Urothelium cell line (cell line): Measurements from ENCODE around the gene TIMM13.
"Not testable (repeated sequence)": the region's sequence is repeated elsewhere in the genome, so short reads cannot be mapped to it uniquely, and the experiment has no call there.

Source experiments
- DNase-seq: peaks from one replicate; pipeline ENCODE4 v3.0.0; 2011; ENCODE audit warnings: low spot score, mixed read lengths
- FAIRE-seq: peaks from 2 replicates; lab custom pipeline; 2011; peaks lifted over from hg19 to GRCh38; lab: Jason Lieb, UNC

TIMM13 gene

DNA sequence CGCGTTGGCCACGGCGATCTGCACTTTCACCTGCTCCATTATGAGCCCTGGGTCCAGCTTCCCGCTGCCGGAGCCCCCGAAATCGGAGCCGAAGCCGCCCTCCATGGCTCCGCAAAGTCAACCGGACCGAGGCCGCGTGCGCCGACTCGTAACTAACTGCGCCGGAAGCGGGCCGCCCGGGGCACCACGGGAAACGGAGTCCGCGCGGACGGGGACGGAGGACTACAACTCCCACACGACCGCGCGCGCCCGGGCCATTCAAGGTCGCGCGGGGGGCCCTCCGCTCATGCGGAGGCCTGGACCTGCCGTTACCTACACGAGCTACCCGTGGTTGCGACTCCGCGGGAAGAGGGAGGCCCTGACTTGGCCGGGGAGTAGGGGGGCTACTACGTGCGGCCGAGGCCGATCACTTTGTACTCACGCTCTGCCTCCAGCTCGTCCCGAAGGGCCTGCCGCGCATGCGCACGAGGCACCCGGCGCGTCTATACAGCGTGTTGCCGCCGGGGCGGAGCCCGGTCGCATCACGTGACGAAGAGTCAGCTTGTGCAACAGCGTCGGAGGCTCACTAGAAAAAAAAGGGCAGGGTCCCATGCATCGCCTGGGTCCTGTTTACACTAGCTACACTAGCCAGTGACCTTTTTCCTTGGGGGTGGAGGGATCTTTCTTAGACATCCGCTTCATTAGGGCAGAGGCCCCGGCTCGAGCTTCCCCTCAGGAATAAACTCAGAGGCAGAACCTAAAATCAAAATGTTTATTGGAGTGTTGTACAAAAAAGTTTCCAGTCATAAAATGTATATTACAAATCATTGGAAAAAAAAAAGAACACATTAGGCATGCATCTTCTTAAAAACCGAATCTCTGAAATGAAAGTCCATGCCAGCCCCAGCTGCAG is at the start of gene TIMM13:
TSS of gene TIMM13 (minus strand) at position 158 of the 892 bp plus-strand sequence. CDS start at position 105, 53 bp downstream.
- FAIRE-seq (peak; percentile 52), DNase-seq (peak; percentile 93)

GRCh38 chr19:2476451-2477140 is 49.2 kb upstream of the TIMM13 start:
- no peak for FAIRE-seq

GRCh38 chr19:2475702-2476450 is 48.5 kb upstream of the TIMM13 start, which contains the start of gene GADD45B:
TSS of gene GADD45B (plus strand) at chr19:2476127. CDS start at chr19:2476359, 232 bp downstream.
- FAIRE-seq (no peak), DNase-seq (peak; percentile 95)

More at GRCh38 chr19:2476451-2477140, 49.2 kb upstream of the TIMM13 start:
- DNase-seq, result no peak

DNA sequence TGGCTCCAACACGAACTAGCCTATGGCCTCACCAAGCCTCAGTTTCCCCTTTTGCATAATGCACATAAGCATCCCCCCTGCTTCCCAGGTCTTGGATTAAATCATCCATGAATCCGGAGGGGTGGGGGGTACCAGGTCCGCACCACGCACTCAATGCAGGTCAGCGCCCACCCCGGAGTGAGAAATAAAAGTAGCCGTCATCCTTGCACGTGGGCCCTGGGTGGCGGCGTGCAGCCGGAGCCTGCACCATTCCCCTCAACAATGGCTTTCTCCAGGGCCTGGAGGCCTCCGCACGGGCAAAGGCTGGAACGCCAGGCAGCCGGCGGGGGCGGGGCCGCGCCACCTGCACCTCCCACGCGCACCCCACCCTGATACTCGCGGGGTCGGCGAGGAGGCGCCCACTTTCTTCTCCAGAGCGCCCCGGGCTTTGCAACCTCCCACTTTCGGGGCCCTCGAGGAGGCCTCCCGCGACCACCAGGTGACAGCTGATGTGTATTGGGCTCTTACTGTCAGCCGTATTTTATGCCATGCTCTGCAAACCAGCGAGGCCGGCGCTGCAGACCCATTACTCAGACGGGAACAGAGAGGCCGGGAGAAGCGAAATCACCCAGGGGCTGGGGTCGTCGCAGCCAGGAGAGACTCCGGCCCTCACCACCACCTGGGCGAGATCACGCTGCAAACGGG is 47.8 kb upstream of the TIMM13 start:
- FAIRE-seq (no peak), DNase-seq (no peak)

DNA sequence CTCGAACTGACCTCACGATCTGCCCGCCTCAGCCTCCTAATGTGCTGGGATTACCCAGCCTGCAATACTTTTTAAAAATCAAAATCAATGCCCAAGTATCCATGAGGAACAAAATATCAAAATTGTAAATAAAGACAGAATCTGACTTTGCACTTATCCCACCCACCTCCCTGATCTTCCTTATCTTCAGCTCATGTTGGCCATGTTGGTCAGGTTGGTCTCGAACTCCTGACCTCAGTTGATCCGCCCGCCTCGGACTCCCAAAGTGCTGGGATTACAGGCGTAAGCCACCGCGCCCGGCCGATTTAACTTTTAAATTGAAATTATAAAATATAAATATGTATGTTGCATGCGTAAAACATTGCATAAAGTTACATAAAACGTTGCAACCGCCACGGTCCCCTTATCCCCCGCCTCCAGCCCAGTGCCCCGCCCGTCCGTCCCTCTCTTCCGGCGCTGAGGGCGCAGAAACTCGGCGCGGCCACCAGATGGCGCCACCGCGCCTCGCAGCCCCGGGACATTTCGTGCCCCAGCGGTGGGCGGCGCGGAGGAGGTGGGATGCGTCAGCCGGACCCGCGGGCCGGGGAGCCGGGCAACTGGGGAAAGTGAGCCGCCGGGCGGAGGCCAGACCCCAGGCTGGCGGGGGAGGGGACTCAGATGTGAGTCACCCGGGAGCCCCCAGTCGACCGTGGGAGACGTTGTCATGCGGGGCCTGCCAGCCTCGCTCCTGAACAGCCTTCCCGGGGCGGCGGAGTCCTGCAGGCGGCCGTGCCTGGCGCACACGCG is 47.0 kb upstream of the TIMM13 start:
- FAIRE-seq, result no peak
- DNase-seq, result peak; percentile 79

GRCh38 chr19:2469915-2470200 is 42.5 kb upstream of the TIMM13 start:
- not testable (repeated sequence) for DNase-seq, FAIRE-seq

GRCh38 chr19:2469102-2469914 is 41.9 kb upstream of the TIMM13 start:
- DNase-seq, result peak; percentile 80
- FAIRE-seq, result peak; percentile 17

DNA sequence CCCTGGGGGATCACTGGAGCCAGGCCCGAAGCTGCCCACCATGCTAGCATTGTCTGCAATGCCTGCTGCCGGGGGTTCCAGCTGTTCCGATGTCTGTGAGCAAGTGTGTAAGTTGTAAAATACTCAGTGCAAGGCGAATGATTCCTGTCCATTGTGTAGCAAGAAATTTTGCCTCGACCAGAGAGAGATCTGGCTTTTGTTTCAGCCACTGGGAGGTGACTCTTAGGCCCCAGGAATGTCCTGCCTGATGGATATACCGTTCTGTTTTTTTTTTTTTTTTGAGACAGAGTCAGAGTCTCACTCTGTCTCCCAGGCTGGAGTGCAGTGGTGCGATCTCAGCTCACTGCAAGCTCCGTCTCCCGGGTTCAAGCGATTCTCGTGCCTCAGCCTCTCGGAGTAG is 41.2 kb upstream of the TIMM13 start:
- FAIRE-seq (no peak), DNase-seq (no peak)

DNA sequence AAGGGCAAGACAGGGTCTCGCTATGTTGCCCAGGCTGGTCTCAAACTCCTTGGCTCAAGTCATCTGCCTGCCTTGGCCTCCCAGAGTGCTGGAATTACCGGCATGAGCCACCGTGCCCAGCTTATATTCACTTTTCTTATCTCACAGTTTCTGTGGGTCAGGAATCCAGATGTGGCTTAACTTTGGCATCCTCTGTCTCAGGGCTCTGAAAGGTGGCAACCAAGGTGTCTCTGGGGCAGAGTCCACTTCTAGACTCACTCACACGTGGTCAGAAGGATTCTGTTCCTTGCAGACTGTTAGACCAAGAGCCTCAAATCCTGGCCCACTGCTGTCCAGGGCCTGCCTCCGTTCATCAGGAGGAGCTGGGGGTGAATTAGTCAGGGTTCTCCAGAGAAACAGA is 37.0 kb upstream of the TIMM13 start:
- DNase-seq, result no peak
- no peak for FAIRE-seq

DNA sequence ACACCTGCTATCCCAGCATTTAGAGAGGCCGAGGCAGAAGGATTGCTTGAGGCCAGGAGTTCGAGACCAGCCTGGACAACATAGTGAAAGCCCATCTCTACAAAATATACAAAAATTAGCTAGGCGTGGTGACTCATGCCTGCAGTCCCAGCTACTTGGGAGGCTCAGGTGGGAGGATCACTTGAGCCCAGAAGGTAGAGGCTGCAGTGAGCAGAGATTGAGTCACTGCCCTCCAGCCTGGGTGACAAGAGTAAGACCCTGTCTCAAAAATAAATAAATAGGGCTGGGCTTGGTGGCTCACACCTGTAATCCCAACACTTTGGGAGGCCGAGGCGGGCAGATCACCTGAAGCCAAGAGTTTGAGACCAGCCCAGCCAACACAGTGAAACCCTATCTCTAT is 36.3 kb upstream of the TIMM13 start:
- FAIRE-seq, DNase-seq: not testable (repeated sequence)

DNA sequence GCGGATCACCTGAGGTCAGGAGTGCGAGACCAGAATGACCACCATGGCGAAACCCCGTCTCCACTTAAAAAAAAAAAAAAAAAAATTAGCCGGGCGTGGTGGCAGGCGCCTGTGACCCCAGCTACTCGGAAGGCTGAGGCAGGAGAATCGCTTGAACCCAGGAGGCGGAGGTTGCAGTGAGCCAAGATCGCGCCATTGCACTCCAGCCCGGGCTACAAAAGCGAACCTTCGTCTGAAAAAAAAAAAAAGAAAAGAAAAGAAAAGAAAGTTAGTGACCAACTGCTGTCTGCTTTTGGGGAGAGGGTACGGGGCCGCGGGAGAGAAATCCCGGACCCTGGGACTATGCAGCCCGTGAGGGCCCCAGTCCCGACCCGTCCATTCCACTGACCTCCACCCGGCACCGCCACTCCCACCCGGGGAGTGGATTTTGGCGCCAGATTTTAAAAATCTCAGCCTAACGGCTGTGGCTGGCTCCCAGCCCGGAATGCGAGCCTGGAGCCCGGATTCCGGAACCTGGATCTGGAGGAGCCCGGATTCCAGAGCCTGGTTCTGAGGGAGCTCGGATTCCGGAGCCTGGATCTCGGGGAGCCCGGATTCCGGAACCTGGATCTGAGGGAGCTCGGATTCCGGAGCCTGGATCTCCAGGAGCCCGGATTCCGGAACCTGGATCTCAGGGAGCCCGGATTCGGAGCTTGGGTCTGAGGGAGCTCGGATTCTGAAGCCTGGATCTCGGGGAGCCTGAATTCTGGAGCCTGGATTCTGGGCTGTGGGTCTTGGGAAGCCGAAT is 35.4 kb upstream of the TIMM13 start:
- no peak for FAIRE-seq
- peak; percentile 58 for DNase-seq

DNA sequence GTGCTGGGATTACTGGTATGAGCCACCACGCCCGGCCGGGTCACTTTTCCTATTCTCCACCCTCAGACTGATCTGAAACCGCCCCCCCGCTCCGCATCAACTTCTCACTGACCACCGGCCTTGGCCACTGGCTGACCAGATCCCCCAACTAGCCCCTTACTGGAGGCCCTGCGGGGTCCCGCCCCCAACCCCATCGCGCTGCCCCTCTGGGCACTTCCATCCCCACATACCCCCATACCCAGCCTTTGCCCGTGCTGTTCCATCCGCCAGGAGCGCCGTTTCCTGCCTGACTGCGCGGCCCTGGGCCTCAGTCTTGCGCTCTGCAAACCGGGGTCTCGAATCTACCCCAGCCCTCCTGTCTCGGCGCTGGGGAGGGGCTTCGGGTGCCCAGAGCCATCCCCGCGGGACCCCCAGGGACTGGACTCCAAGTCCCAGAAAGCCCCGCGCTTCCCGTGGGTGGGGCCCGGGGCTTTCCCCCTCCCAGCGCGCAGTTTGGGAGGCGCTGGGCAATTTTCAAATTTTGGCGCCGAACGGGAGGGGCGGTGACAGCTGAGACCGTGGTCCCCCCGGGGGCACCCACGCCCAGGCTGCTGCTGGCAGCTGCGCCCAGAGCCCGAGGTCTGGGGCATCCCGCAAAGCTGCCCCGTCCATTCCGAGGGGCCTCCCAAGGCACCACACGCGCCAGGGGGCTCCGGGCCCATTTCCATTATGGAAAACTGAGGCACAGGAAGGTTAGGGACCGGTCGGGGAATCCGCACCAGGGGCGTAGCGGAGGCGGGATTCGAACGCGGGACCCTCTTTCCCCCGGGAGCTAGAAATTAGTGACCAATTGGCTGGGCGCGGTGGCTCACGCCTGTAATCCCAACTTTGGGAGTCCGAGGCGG is 34.6 kb upstream of the TIMM13 start:
- FAIRE-seq (no peak), DNase-seq (no peak)

DNA sequence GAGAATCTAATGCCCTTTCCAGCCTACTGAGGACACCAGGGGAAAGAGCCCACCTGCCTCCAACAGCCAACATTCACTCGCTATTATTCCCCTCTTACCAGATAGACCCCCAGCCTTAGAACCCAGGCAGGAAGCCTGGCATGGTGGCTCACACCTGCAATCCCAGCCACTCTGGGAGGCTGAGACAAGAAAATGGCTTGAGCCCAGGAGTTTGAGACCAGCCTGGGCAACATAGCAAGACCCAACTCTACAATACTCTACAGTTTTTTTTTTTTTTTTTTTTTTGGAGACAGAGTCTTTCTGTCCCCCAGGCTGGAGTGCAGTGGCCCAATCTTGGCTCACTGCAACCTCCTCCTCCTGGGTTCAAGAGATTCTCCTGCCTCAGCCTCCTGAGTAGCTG is 32.9 kb upstream of the TIMM13 start:
- DNase-seq (no peak), FAIRE-seq (no peak)

GRCh38 chr19:2458776-2459175 is 31.4 kb upstream of the TIMM13 start:
- FAIRE-seq, DNase-seq: not testable (repeated sequence)

- FAIRE-seq, result no peak
- no peak for DNase-seq
These were observed 30.7 kb upstream of the TIMM13 start for GRCh38 chr19:2458054-2458453.

- no peak for FAIRE-seq
- no peak for DNase-seq
These were observed 30.1 kb upstream of the TIMM13 start for GRCh38 chr19:2457394-2458037.
